ENCODE data around the gene SRRM3. TPM values are rescaled to one million over a fixed set of nuclear protein-coding genes. Genes with fewer than 3 reads are reported as not detected.
"Not testable (repeated sequence)": the region's sequence is repeated elsewhere in the genome, so short reads cannot be mapped to it uniquely, and the experiment has no call there.

SRRM3 gene
- total RNA-seq, 1 donor from 2014 or later, result 2.5 TPM

GRCh38 chr7:76302347-76303201 lies 100.9 kb downstream of the SRRM3 start, which contains the start of gene HSPB1:
HSPB1 (plus strand) TSS chr7:76302673; CDS start chr7:76302713, 40 bp downstream.
- DNase-seq (ENCODE audit: low spot score, unreplicated experiment), result no peak
- H3K27me3 Mint-ChIP-seq, result peaks cover 4% of the 10 kb centered on the region
- no peaks in the 10 kb centered on the region for H3K9me3 Mint-ChIP-seq (ENCODE audit: low read depth)
- H3K4me3 Mint-ChIP-seq (ENCODE audit: low read depth), result peak within 1 kb of the TSS; percentile 76
- H3K4me1 Mint-ChIP-seq (ENCODE audit: low read depth), result peaks cover 18% of the 10 kb centered on the region
- H3K27ac Mint-ChIP-seq, result peak within 1 kb of the TSS; percentile 90
- peak; percentile 6 for TF ChIP-seq CTCF (IDR thresholded peaks at IDR 0.05; ENCODE audit: unreplicated experiment)
- H3K36me3 Mint-ChIP-seq (ENCODE audit: insufficient read depth), result no peaks in the 10 kb centered on the region

GRCh38 chr7:76303202-76304147 lies 101.8 kb downstream of the SRRM3 start:
- peak; percentile 79 for DNase-seq (ENCODE audit: low spot score, unreplicated experiment)
- no peaks in the 10 kb centered on the region for H3K36me3 Mint-ChIP-seq (ENCODE audit: insufficient read depth)
- no peak for TF ChIP-seq CTCF (IDR thresholded peaks at IDR 0.05; ENCODE audit: unreplicated experiment)
- peaks cover 18% of the 10 kb centered on the region for H3K4me1 Mint-ChIP-seq (ENCODE audit: low read depth)
- peak overlapping the region; percentile 76 for H3K27ac Mint-ChIP-seq
- H3K27me3 Mint-ChIP-seq, result peaks cover 4% of the 10 kb centered on the region
- H3K4me3 Mint-ChIP-seq (ENCODE audit: low read depth), result peak overlapping the region; percentile 76
- H3K9me3 Mint-ChIP-seq (ENCODE audit: low read depth), result no peaks in the 10 kb centered on the region

GRCh38 chr7:76304888-76305375 lies 103.2 kb downstream of the SRRM3 start:
- peaks cover 4% of the 10 kb centered on the region for H3K27me3 Mint-ChIP-seq
- H3K36me3 Mint-ChIP-seq (ENCODE audit: insufficient read depth), result no peaks in the 10 kb centered on the region
- TF ChIP-seq CTCF (IDR thresholded peaks at IDR 0.05; ENCODE audit: unreplicated experiment), result no peak
- DNase-seq (ENCODE audit: low spot score, unreplicated experiment), result no peak
- peaks cover 18% of the 10 kb centered on the region for H3K4me1 Mint-ChIP-seq (ENCODE audit: low read depth)
- H3K4me3 Mint-ChIP-seq (ENCODE audit: low read depth), result no peak overlapping the region
- H3K27ac Mint-ChIP-seq, result no peak overlapping the region
- no peaks in the 10 kb centered on the region for H3K9me3 Mint-ChIP-seq (ENCODE audit: low read depth)

GRCh38 chr7:76308874-76309273 lies 107.2 kb downstream of the SRRM3 start:
- not testable (repeated sequence) for H3K27me3 Mint-ChIP-seq; DNase-seq (ENCODE audit: low spot score, unreplicated experiment); H3K9me3 Mint-ChIP-seq (ENCODE audit: low read depth); H3K27ac Mint-ChIP-seq; H3K36me3 Mint-ChIP-seq (ENCODE audit: insufficient read depth); H3K4me3 Mint-ChIP-seq (ENCODE audit: low read depth)
- H3K4me1 Mint-ChIP-seq (ENCODE audit: low read depth), result peaks cover 14% of the 10 kb centered on the region

- not testable (repeated sequence) for DNase-seq (ENCODE audit: low spot score, unreplicated experiment); H3K4me3 Mint-ChIP-seq (ENCODE audit: low read depth); H3K27me3 Mint-ChIP-seq; H3K36me3 Mint-ChIP-seq (ENCODE audit: insufficient read depth); H3K9me3 Mint-ChIP-seq (ENCODE audit: low read depth); H3K4me1 Mint-ChIP-seq (ENCODE audit: low read depth); H3K27ac Mint-ChIP-seq
Measured at GRCh38 chr7:76309341-76310101, 107.8 kb downstream of the SRRM3 start.
